MCF 10A (cell line): ENCODE data around the gene HELLS. TPM values are rescaled to one million over a fixed set of nuclear protein-coding genes. Genes with fewer than 3 reads are reported as not detected.
A peak's percentile ranks its signal among the peaks of the same experiment; 100 is the strongest.

Experiments used
- BruUV-seq: library from RNA; stranded (reverse); fragments of 400-500 nt; replicated peaks from 2 replicates; lab custom pipeline; 2021; lab: Mats Ljungman, UMichigan
- CTCF ChIA-PET: fragments of 300-600 bp; sonication (Branson Sonifier 250); formaldehyde crosslinking; extraction: SDS; loops from one replicate; lab custom pipeline; 2021; ENCODE audit warnings: antibody characterized with exemption, inconsistent platforms; lab: Yijun Ruan, JAX
- POLR2A ChIA-PET: fragments of 300-600, 350-650 bp; sonication (Branson Sonifier 250); formaldehyde crosslinking; extraction: SDS; loops from one replicate; lab custom pipeline; 2020; ENCODE audit warnings: antibody characterized with exemption, inconsistent platforms; lab: Yijun Ruan, JAX
- DNase-seq: peaks from one replicate; pipeline ENCODE4 v3.0.0-alpha.2; 2018; ENCODE audit not compliant: unreplicated experiment
- H3K27ac Mint-ChIP-seq: one replicate; pipeline ENCODE4 v1.8.0; 2022; ENCODE audit warnings: mild to moderate bottlenecking, low read depth, mixed read lengths; ENCODE audit not compliant: unreplicated experiment
- H3K27me3 Mint-ChIP-seq: one replicate; pipeline ENCODE4 v1.8.0; 2022; ENCODE audit warnings: mixed read lengths; ENCODE audit not compliant: insufficient read depth, unreplicated experiment
- H3K36me3 Mint-ChIP-seq: one replicate; pipeline ENCODE4 v1.8.0; 2022; ENCODE audit warnings: mild to moderate bottlenecking, moderate library complexity, mixed read lengths; ENCODE audit not compliant: insufficient read depth, unreplicated experiment
- H3K4me1 Mint-ChIP-seq: one replicate; pipeline ENCODE4 v1.8.0; 2022; ENCODE audit warnings: mixed read lengths; ENCODE audit not compliant: insufficient read depth, unreplicated experiment
- H3K4me3 Mint-ChIP-seq: one replicate; pipeline ENCODE4 v1.8.0; 2022; ENCODE audit warnings: mild to moderate bottlenecking, moderate library complexity, mixed read lengths; ENCODE audit not compliant: unreplicated experiment
- H3K9me3 Mint-ChIP-seq: one replicate; pipeline ENCODE4 v1.8.0; 2022; ENCODE audit warnings: mixed read lengths; ENCODE audit not compliant: unreplicated experiment
- intact Hi-C: fragments of 100-400 bp; cut with micrococcal nuclease; formaldehyde crosslinking; loops from 2 replicates; pipeline ENCODE4 v1.14.1; 2022
- total RNA-seq: library from RNA; stranded (reverse); gene quantifications from 2 replicates; pipeline ENCODE4 v1.2.3, GENCODE V29; 2022
- TF ChIP-seq, protein P1 (sequence below): fragments of 200-600 bp; IDR thresholded peaks from one replicate; pipeline ENCODE4 v1.8.0; 2022; ENCODE audit warnings: antibody characterized with exemption, mild to moderate bottlenecking; ENCODE audit not compliant: unreplicated experiment

Gene HELLS
- total RNA-seq, 1 experiment from 2014 or later: 31.4 TPM

DNA sequence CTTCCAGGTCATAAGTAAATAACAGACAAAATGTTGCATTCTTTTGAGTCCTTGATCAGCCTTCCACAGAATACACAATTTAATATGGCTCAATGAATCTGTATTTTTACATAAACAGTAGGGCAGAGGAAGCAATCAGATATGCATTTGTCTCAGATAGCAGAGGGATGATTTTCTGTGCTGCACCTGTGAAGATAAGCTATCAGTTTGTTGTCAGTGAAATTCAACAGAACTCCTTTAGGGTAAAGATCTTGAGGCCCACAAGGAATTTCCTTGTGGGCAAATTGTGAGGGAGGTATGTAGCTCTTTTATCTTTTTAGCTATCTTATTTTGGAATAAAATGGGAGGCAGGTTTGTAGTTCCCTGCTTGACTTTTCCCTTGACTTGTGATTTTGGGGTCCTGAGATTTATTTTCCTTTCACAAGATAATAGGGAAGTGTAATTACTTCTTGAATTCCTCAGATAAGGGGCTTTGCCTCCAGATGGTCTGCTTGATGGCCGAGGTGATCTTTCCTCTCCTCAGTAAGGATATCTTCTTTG is 77.1 kb downstream of the HELLS start:
- intact Hi-C loops: no loop called here
- Mint-ChIP-seq H3K27me3 (no peaks in the 10 kb centered on the region), H3K9me3 (no peaks in the 10 kb centered on the region), H3K4me1 (no peaks in the 10 kb centered on the region), H3K4me3 (no peak overlapping the region), H3K27ac (no peak overlapping the region), H3K36me3 (no peaks in the 10 kb centered on the region)
- no TSS peak for BruUV-seq
- TF ChIP-seq, protein P1, sequence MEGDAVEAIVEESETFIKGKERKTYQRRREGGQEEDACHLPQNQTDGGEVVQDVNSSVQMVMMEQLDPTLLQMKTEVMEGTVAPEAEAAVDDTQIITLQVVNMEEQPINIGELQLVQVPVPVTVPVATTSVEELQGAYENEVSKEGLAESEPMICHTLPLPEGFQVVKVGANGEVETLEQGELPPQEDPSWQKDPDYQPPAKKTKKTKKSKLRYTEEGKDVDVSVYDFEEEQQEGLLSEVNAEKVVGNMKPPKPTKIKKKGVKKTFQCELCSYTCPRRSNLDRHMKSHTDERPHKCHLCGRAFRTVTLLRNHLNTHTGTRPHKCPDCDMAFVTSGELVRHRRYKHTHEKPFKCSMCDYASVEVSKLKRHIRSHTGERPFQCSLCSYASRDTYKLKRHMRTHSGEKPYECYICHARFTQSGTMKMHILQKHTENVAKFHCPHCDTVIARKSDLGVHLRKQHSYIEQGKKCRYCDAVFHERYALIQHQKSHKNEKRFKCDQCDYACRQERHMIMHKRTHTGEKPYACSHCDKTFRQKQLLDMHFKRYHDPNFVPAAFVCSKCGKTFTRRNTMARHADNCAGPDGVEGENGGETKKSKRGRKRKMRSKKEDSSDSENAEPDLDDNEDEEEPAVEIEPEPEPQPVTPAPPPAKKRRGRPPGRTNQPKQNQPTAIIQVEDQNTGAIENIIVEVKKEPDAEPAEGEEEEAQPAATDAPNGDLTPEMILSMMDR: no peak
- POLR2A ChIA-PET: no interaction called here
- DNase-seq: no peak
- CTCF ChIA-PET: interaction anchor here (1.2 kb wide), 1 partner anchor 8 kb away, joined by 5 read pairs; no protein-coding TSS in a partner anchor

- POLR2A ChIA-PET: no interaction called here
- no TSS peak for BruUV-seq
- Mint-ChIP-seq H3K4me1 (no peaks in the 10 kb centered on the region), H3K9me3 (no peaks in the 10 kb centered on the region), H3K27ac (no peak overlapping the region), H3K4me3 (no peak overlapping the region), H3K27me3 (no peaks in the 10 kb centered on the region), H3K36me3 (no peaks in the 10 kb centered on the region)
- DNase-seq: no peak
- intact Hi-C loops: no loop called here
- CTCF ChIA-PET: interaction anchor here (0.6 to 1.2 kb wide), 4 partner anchors 9 to 138 kb away, joined by 3 to 5 read pairs (median 3); no protein-coding TSS in a partner anchor
- TF ChIP-seq, protein P1: no peak
These were observed 78.0 kb downstream of the HELLS start for GRCh38 chr10:94623572-94623971.

- DNase-seq: no peak
- intact Hi-C loops: no loop called here
- Mint-ChIP-seq H3K4me1 (no peaks in the 10 kb centered on the region), H3K27ac (no peak overlapping the region), H3K36me3 (no peaks in the 10 kb centered on the region), H3K27me3 (no peaks in the 10 kb centered on the region), H3K9me3 (no peaks in the 10 kb centered on the region), H3K4me3 (no peak overlapping the region)
- TF ChIP-seq, protein P1: no peak
- BruUV-seq: no TSS peak
- POLR2A ChIA-PET: no interaction called here
- CTCF ChIA-PET: interaction anchor here (0.9 to 1.5 kb wide), 2 partner anchors 101 to 558 kb away, joined by 3 read pairs; no protein-coding TSS in a partner anchor
These were observed 80.9 kb downstream of the HELLS start for GRCh38 chr10:94626476-94626875.

- BruUV-seq: no TSS peak
- TF ChIP-seq, protein P1: no peak
- no peak for DNase-seq
- CTCF ChIA-PET: interaction anchor here (1.2 to 3.5 kb wide), 6 partner anchors 336 to 738 kb away, joined by 3 to 22 read pairs (median 6); no protein-coding TSS in a partner anchor
- Mint-ChIP-seq H3K4me1 (no peaks in the 10 kb centered on the region), H3K4me3 (no peak overlapping the region), H3K36me3 (no peaks in the 10 kb centered on the region), H3K27me3 (no peaks in the 10 kb centered on the region), H3K9me3 (no peaks in the 10 kb centered on the region), H3K27ac (peak overlapping the region; percentile 44)
- intact Hi-C loops: no loop called here
- POLR2A ChIA-PET: interaction anchor here (0.5 kb wide), 1 partner anchor 26 kb away, joined by 3 read pairs; no protein-coding TSS in a partner anchor
These were observed 81.9 kb downstream of the HELLS start for GRCh38 chr10:94627511-94627910.
